Cardiac fibroblast (primary cell): ENCODE results near the gene SLC37A3.
"Not testable (repeated sequence)": the region's sequence is repeated elsewhere in the genome, so short reads cannot be mapped to it uniquely, and the experiment has no call there.

Experiments
- DNase-seq, 2 donors: peaks; one replicate each; pipeline versions ENCODE4 v3.0.0 to v3.0.0-alpha.2; 2010; ENCODE audit warnings: low read depth in 2 of 2
- H3K4me3 ChIP-seq, 2 donors: replicated peaks in 1 of 2; 1 replicate in 1 of 2; 2 replicates in 1 of 2; pipeline ENCODE4 v1.5.1; 2011; ENCODE audit warnings: low read depth in 2 of 2, low read length in 2 of 2, mild to moderate bottlenecking in 2 of 2, moderate library complexity in 1 of 2
- TF ChIP-seq, protein P1 (sequence below): IDR thresholded peaks from one replicate; pipeline ENCODE4 v1.5.1; 2011; ENCODE audit warnings: low read depth, mild to moderate bottlenecking, low read length, inconsistent platforms

The SLC37A3 gene

DNA sequence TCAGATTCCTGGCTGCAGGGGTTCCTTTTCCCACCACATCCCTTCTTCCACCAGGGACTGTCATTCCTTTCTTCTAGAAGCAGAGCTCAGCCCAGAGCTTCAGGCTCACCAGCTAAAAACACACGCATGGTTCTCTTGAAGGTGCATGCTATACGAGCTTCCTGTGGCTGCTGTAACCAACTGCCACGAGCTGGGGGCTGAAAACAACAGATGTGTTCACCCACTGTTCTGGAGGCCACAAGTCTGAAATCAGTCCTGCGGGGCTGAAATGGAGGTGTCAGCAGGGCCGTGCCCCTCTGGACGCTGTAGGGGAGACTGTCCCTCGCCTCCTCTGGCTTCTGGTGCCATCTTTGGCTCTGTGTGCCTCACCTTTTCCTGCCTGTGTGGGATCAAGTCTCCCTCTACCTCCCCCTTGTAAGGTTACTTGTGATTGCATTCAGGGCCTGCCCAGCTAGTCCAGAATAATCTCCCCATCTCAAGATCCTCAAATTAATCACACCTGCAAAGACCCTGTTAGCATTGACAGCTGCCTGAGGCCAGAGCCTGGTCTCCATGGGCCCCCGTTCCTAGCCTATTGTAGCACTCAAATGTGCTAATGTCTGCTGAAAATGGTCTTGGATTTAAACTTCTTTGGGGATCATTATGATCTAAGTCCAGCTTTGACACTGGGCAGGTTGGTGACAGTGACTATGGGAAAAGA, 19.3 kb upstream of the SLC37A3 start:
- DNase-seq, result no peak
- no peak overlapping the region for H3K4me3 ChIP-seq
- TF ChIP-seq, protein P1, sequence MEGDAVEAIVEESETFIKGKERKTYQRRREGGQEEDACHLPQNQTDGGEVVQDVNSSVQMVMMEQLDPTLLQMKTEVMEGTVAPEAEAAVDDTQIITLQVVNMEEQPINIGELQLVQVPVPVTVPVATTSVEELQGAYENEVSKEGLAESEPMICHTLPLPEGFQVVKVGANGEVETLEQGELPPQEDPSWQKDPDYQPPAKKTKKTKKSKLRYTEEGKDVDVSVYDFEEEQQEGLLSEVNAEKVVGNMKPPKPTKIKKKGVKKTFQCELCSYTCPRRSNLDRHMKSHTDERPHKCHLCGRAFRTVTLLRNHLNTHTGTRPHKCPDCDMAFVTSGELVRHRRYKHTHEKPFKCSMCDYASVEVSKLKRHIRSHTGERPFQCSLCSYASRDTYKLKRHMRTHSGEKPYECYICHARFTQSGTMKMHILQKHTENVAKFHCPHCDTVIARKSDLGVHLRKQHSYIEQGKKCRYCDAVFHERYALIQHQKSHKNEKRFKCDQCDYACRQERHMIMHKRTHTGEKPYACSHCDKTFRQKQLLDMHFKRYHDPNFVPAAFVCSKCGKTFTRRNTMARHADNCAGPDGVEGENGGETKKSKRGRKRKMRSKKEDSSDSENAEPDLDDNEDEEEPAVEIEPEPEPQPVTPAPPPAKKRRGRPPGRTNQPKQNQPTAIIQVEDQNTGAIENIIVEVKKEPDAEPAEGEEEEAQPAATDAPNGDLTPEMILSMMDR, result no peak

DNA sequence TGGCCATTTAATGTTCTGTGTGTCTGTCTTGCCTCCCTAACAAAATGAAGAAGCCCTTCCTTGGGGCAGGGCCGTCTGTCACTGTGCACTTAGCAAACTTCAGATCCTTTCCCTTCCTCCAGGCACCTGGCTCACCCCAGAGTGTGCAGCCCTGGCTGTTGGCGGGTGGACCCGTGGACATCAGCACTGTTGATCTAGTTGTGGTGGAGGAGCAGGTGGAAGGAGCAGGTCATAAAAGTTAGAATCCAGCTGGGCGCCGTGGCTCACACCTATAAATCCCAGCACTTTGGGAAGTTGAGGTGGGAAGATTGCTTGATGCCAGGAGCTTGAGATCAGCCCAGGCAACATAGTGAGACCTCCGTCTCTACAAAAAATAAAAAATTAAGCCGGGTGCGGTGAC, 18.2 kb upstream of the SLC37A3 start:
- H3K4me3 ChIP-seq, result no peak overlapping the region
- no peak for DNase-seq
- TF ChIP-seq, protein P1, result no peak

DNA sequence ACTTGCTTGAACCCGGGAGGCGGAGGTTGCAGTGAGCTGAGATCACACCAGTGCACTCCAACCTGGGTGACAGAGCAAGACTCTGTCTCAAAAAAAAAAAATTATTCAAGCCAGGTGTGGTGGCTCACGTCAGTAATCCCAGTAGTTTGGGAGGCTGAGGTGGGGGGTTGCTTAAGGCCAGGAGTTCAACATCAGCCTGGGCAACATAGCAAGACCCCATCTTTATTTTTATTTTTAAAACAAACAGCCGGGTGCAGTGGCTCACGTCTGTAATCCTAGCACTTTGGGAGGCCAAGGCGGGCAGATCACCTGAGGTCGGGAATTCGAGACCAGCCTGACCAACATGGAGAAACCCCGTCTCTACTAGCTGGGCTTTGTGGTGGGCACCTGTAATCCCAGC, 17.5 kb upstream of the SLC37A3 start:
- not testable (repeated sequence) for H3K4me3 ChIP-seq, DNase-seq

DNA sequence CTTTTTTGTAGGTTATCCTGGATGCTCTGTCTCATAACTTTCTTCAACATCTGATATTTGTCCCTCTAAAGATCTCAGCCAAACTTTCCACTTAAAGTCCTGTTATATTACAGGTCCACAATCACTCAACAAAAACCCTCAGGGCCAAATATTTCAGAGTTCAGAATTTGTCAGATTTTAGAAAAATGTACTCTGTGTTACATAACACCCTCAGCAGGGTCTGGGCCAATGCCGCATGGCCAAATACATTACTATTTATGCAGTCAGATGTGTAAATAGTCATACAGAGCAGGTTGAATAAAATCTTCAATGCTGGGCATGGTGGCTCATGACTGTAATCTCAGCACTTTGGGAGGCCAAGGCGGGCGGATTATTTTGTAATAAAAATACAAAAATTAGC, 17.0 kb upstream of the SLC37A3 start:
- TF ChIP-seq, protein P1, result no peak
- no peak for DNase-seq
- H3K4me3 ChIP-seq, result no peak overlapping the region

DNA sequence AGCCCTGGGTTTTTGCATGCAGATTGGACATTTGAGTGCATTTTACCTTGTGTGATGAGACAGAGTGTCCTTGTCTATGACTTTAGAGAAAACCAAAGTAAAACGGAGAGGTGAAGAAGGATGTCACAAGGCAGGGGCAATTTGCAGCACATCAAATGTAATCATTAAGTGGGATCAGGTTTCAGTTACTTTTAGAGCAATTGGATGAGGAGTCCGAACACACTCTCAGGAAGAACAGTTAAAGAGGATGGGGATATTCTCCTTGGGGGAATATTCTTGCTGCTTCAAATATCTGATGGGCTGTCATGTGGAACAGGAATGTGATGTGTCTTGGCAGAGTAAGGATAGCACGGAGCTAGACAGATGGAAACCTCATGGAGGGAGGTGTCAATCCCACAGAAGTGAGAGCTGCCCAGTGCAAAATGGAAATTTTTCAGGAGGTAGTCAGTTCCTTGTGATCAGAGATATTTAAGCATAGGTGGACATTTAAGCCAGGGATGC, 6.3 kb upstream of the SLC37A3 start:
- no peak overlapping the region for H3K4me3 ChIP-seq
- no peak for DNase-seq
- TF ChIP-seq, protein P1, result no peak

DNA sequence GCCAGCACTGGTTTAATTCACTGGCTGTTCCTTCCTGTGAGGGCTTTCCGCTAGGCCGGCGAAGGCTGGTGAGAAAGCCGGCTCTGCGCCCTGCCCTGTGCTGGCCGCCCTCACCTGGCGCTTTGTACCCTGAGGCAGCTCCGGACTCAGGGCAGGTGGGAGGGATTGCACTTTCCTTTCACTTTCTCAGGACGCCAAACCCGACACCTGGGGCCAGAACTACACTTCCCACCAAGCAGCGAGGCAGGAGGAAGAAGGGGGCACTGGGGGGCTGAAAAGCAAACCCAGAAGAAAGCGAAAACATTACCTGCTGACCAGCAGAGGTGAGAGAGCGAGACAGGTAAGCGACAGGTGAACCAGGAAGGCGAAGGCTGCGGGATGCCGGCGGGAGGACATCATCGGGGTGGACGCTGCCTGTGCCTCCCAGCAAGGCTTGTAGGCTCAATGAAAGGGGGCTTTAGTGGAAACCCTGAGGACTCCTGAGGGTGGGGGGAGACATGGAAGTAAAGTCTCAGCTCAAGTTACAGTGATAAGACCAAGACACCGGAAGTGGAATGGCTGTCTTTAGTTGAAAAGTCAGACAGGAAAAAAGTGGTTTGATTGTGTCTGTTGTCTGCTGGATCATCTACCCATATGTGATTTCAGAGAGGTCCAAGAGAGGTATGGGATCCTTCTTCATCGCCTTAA, 5.7 kb upstream of the SLC37A3 start, which contains the start of gene RAB19:
TSS of gene RAB19 (plus strand) at position 181 of the 687 bp plus-strand sequence. CDS start 3,589 bp downstream, outside the sequence.
- DNase-seq, result no peak
- TF ChIP-seq, protein P1, result no peak
- H3K4me3 ChIP-seq, result peak within 1 kb of the TSS in 1 of 2 donors; percentile 38

DNA sequence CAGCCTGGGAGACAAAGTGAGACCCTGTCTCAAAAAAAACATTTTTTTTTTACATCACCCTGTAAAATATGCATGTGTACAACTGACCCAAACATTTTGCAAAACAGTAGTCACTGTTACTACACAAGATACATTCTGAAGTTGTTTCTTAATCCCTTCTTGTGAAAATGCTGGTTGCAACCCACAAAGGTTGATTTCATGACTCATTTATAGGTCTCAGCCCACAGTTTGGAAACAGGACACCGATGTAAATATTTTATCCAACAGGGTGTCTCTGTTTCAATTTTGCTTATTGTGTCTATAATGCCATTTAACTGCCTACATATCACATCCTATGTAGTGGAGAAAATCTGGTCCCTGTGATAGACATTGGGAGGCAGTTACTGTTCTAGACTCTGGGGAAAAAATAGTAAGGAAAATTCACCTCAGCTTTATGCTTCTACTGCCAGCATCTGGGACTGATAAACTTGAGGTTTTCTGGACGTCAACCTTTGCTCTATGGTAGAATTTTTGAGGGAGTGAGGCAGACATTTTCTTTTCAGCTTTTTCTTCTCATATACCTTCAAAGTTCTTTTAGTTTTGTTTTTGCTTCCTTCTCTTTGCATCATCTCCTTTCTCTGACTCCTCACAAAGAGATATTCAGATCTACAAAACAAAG, 4.0 kb upstream of the SLC37A3 start:
- peak; percentile 56 to 66 for DNase-seq
- H3K4me3 ChIP-seq, result no peak overlapping the region
- TF ChIP-seq, protein P1, result no peak
